DMS53 (cell line): Measurements from ENCODE around the gene IFT52.
"Not testable (repeated sequence)": the region's sequence is repeated elsewhere in the genome, so short reads cannot be mapped to it uniquely, and the experiment has no call there.

Experiments
- DNase-seq: peaks from one replicate; lab custom pipeline; 2025; lab: John Stamatoyannopoulos, UW

Gene IFT52

DNA sequence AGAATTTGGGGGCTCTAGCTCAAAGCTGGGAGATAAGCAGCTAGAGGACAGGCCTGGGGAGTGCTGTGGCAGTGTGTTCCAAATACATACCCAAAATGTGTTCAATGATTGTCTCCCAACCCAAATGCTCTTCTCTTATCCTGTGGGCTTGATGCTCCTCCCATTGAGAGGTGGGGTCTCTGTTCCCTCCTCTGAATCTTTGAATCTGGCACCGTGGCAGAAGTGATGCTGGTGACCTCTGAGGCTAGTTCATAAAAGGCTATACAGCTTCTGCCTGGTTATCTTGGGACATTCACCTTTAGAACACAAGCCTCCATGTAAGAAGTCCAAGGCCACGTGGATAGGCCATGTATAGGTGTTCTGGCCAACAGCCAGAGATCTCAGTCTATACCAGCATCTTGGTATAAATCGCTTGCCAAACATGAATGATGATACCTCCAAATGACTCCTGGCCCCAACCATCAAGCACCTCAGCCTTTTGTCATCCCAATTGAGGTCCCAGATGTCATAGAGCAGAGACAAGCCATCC lies 60.3 kb downstream of the IFT52 start:
- no peak for DNase-seq

DNA sequence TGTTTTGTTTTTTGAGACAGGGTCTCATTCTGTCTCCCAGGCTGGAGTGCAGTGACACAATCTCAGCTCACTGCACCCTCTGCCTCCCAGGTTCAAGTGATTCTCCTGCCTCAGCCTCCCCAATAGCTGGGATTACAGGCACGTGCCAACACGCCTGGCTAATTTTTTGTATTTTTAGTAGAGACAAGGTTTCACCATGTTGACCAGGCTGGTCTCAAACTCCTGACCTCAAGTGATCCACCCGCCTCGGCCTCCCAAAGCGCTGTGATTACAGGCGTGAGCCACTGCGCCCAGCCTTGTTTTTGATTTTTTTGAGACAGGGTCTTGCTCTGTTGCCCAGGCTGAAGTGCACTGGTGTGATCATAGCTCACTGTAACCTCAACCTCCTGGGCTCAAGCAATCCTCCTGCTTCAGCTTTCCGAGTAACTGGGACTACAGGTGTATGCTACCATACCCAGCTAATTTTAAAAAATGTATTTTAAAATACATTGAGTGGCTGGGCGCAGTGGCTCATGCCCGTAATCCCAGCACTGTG lies 61.0 kb downstream of the IFT52 start:
- not testable (repeated sequence) for DNase-seq

DNA sequence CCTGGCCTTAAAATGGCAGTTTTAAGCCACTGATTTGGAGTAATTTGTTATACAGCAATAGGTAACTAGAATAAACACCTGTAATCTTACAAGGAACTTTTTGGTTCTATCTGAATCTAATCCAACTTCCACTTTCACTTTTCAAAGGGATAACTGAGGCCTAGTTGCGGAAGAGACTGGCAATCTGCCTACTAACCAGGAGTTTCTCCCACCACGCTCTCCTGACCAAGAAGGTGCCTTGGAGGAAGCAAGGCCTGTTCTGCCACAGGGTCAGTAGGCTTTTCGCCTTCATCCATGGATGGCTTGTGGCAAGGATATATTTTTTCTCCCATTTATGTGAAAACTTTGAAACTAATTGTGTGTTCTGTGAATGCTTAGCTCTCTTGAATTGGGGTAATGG lies 63.2 kb downstream of the IFT52 start:
- no peak for DNase-seq

DNA sequence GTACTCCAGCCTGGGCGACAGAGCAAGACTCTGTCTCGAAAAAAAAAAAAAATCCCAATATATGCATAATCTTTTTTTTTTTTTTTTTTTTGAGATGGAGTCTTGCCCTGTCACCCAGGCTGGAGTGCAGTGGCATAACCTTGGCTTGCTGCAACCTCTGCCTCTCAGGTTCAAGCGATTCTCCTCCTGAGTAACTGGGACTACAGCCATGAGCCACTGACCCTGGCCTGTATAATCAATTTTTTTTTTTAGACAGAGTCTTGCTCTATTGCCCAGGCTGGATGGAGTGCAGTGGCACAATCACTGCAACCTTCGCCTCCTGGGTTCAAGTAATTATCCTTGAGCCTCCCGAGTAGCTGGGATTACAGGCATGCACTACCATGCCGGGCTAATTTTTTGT lies 64.4 kb downstream of the IFT52 start:
- not testable (repeated sequence) for DNase-seq

DNA sequence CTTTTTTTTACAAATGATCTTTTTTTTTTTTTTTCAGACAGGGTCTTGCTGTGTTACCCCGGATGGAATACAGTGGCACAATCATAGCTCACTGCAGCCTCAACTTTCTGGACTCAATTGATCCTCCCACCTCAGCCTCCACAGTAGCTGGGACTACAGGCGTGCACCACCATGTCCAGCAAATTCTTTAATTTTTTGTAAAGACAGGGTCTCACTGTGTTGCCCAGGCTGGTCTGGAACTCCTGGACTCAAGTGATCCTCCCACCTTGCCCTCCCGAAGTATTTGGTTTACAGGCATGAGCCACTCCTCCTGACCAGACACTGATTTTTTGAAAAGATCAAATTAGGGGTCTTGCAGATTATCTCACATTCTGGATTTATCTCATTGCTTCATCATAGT lies 65.2 kb downstream of the IFT52 start:
- no peak for DNase-seq

DNA sequence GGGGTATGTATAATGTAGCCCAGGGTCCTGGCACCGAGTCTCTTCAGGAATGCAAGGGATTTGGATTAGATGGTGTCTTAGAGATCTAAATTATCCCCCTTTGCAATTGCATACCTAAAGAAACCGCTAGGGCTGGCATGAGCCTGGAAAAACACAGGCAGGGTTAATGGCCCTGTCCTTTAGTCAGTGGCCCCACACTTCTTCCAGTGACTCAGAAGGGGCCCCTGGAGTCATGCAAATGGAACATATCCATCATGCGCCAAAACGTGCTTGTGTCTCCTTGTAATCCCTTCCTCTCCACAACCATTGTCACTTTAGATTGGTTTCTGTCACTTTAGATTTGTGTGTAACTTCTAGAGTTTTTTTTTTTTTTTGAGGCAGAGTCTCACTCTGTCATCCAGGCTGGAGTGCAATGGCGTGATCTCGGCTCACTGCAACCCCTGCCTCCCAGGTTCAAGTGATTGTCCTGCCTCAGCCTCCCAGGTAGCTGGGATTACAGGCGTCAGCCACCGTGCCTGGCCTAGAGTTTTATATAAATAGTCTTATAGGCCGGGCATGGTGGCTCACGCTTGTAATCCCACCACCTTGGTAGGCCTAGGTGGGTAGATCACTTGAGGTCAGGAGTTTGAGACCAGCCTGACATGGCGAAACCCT lies 67.5 kb downstream of the IFT52 start:
- DNase-seq = peak; percentile 70

DNA sequence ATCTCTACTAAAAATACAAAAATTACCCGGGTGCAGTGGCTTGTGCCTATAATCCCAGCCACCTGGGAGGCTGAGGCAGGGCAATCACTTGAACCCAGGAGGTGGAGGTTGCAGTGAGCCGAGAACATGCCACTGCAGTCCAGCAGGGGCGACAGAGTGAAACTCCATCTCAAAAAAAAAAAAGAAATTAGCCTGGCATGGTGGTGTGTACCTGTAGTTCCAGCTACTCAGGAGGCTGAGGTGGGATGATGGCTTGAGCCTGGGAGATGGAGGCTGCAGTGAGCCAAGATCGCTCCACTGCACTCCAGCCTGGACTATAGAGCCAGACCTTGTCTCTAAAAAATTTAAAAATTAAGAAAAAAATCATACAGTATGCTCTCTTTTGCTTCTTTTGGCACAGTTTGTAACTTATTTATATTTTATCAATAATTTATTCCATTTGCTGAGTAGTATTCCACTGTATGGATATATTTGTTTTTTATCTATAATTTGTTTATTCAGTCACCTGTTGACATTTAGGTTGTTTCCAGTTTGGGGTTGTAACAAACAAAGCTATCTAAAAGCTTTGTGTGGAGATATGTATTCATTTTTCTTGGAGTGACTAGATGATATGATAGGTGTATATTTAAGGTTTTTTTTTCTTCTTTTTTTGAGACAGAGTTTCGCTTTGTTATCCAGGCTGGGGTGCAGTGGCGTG lies 68.1 kb downstream of the IFT52 start:
- DNase-seq = peak; percentile 33

DNA sequence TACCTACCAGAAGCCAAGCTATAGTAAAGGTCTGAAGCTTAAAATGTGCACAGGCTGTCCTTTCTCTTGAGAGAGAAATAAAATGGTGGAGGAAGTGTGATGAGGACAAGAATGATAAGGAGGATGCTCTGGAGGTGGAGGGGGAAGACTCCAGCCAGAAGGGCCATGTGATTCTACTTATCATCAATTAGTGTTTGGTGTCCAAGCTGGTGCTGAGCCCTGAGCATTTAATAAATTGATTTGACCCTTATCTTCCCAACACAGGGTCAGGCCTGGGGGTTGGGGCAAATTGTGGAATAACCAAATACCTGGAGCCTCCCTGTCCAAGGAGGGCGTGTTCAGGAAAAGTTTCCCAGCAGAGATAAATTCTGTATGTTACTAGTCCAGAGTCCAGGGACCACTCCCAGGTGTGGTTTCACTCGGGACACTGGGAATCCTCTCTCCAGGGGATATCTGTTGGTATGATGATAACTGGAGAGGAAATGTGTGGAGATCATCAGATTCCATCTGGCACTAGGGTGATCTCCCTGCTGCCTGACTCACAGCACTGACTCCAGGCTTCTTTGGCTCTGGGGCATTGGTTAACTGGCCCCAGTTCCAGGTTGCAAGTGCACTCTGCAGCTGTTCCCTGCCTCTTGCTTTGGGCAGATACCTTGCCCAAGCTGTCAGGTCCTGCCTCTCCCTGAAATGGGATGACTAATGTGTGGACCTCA lies 72.4 kb downstream of the IFT52 start:
- DNase-seq = no peak

DNA sequence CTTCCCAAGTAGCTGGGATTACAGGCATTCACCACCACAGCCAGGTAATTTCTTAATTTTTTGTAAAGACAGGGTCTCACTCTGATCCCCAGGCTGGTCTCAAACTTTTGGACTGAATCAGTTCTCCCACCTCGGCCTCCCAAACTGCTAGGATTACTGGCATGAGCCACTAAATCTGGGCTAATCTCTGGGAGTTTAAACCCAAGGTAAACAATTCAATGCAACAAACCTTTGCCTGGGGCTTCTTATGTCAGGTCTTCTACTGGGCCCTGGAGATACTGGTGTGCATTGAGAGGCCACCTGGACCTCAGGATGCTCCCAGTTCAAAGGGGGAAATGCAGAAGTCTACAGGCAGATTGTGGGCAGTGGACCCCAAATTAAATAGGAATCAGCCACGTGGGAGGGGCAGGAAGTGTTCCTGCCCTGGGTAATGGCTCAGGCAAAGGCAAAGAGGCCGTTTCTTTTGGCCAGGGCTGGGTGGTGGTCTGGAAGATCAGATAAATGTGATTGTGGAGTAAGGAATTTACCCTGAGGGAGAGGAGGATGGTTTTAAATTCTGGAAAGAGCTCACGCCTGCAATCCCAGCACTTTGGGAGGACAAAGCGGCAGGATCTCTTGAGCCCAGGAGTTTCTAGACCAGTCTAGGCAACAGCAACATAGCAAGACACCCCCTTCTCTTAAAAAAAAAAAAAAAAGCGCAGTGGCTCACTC lies 74.9 kb downstream of the IFT52 start:
- DNase-seq = no peak

DNA sequence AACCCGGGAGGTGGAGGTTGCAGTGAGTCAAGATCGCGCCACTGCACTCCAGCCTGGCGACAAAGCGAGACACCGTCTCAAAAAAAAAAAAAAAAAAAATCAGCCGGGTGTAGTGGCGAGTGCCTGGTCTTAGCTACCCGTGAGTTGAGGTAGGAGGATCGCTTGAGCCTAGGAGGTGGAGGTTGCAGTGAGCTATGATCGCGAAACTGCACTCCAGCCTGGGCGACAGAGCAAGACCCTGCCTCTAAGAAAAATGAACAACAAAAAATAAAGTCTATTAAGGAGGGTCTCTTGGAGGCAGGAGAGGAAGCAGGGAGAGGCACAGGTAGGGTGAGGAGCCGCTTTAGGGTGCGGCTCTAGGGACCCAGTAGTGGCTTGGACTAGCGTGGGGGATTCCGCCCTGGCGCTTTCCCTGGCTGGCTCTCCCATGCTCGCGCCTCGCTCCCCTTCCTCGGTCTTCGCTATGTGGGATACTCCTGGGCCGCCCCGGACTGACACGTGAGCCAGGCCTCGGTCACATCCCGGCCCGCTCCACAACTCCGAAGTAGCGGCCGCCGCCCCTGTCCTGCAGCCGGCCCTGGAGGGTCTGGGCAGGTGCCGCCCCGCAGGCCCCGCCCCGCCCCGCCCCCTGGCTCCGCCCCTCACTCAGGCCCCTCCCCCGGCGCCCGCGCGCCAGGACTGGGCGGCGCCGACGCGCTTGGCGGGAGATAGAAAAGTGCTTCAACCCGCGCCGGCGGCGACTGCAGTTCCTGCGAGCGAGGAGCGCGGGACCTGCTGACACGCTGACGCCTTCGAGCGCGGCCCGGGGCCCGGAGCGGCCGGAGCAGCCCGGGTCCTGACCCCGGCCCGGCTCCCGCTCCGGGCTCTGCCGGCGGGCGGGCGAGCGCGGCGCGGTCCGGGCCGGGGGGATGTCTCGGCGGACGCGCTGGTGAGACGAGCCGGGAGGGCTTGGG lies 75.9 kb downstream of the IFT52 start, which contains the start of gene MYBL2:
TSS of gene MYBL2 (plus strand) at position 739 of the 953 bp plus-strand sequence. CDS start at position 909, 170 bp downstream.
- peak; percentile 95 for DNase-seq

DNA sequence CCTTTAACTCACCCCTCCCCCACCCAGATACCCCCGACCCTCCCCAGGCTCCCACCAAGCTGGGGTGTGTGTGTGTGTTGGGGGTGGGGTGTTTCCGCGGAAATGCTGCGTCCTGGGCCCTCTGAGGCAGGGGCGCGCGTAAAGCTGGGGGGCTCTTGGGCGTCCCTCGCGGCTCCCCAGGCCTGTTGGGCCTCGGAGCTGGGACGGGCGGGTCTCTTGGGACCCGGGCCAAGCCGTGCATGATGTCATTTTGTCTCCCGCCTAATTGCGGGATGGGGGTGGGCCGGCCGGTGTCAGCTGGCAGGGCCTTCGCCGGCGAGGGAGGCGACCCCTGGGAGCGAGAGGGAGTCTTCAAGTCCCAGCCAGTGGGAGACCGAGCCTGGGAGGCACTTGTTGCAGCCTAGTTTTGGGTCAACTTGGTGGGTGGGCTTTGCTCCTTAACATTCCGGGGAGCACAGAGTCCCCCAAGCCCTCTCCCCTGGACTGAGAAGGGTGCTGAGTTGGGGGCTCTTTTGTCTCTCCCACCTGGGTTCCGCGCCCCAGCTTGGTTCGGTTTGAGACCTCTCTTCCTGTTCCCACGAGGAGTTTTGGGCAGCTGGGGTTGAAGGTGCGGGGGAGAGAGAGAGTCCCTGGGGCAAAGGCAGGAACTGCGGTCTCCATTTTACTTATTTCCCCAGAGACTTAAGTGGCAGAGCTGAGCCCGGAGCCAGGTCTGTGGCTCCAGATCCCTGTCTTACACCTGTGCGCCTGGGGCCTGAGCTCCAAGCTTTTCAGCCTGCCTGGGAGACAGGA lies 76.8 kb downstream of the IFT52 start:
- peak; percentile 61 for DNase-seq

DNA sequence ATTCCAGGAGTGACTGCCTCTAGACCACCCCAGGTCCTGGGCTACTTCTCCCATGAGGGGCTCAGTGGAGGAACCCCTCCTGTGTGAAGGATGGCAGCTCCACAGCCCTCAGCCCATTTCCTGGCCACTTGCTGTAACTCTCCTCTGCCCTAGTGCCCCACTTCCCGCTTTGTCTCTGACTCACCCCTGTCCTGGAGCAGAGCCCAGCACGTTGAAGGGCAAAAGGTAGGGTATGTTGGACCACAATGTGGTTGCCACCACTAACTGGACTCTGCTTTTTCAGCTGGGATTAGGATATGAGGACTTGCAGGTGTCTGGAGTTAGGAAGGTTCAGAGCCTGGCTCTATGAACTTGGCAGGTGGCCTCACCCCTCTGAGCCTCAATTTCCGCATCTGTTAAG lies 78.6 kb downstream of the IFT52 start:
- peak; percentile 23 for DNase-seq

DNA sequence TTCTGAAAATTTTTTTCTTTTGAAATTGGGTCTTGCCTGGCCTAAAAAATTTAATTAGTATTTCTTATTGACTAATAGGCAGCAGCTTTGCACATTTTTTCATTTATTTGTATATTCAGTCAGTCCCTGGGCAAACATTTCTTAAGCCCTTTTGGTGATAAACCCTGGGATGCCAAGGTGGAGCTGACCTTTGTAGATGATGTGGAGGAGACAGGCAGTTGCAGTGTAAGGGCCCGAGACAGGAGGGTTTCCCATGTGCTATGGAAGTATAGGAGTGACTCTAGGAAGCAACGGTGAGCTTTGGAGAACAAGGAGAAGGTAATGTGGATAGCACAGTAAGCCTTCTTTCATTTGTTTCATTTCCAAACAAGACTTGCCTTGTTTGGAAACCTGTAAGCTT lies 79.7 kb downstream of the IFT52 start:
- DNase-seq = no peak

DNA sequence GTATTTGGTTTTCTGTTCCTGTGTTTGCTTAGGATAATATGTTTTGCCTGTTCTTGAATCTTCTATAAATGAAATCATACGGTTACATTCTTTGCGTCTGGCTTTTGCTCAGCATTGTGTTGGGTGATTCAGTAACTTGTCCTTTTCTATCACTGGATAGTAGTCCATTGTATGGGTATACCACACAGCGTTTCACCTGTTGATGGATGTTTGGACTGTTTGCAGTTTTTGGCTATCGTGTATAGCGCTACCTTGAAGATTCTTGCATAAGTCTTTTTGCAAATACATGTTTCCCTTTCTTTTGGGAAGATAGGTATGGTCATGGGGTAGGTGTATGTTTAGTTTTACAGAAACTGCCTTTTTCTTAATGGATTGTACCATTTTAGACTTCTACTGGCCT lies 85.6 kb downstream of the IFT52 start:
- no peak for DNase-seq

DNA sequence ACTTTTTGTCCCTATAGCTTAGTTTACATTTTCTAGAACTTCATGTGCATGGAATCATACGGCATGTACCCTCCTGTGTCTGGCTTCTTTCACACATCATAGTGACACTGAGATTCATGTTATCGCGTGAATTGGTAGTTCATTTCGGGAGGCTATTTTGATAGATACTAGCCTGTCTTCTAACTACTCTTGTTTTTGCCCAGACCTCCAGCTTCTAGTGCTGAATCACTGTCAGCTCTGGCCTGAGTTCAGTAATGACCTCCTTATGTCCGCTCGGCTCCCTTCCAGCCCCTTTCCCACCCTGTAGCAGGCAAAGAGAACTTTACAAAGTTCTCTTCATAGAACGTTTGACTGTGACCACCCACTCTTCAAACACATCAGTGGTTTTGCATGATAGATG lies 90.2 kb downstream of the IFT52 start:
- no peak for DNase-seq

DNA sequence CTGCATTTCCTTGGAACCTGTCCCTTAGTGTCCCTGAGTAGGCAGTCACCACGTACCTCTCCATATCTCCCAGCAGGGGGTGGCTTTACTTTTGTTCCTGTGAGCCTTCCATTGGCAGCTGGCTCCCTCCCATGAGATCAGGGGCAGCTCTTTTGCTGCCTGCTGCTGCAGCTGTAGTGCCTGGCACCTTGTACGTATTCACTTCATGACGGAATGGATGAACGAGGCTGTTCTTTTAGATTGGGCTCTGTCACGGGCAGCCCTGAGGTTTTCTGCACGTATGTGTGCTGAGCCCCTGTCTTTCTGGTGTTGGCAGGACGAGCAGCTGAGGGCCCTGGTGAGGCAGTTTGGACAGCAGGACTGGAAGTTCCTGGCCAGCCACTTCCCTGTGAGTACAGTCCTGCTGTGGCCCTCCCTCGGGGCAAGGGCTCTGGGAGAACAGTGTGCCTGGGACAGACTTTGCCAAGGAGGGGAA lies 90.8 kb downstream of the IFT52 start:
- peak; percentile 47 for DNase-seq

DNA sequence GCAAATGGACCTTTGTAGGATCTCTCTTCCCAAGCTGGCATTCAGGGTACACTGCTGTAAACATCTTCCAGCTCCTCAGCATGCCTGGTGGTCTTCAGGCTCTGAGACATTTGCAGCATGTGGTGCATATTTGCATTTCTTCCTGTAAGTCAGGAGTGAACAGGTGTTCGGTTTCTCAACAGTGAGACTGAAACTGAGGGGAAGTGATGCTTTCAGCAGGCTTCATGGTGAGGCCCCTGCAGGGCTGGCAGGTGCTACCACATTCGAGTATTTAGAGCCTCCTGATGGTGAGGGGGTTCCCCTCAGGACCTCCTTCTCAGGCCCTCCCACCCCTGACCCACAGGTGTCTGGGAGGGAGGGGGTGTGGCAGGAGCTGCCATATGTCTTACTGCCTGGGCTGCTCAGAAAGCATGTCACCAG lies 91.3 kb downstream of the IFT52 start:
- no peak for DNase-seq

DNA sequence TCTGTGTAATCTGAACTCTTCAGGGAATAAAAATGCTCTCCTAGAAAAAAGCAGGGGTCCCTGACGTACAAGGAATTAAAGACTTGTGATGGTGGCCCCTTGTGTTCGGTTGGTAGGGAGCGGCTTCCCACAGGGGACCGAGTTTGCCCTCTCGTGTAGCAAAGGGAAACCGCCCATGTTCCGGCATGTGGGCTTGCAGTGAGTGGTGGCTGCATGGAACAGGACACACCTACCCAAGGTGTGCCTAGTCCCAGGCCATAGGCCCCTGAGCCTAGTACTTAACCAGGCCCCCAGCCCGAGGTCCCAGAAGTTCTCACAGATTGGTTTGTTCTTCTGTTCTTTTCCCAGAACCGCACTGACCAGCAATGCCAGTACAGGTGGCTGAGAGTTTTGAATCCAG lies 91.7 kb downstream of the IFT52 start:
- no peak for DNase-seq

DNA sequence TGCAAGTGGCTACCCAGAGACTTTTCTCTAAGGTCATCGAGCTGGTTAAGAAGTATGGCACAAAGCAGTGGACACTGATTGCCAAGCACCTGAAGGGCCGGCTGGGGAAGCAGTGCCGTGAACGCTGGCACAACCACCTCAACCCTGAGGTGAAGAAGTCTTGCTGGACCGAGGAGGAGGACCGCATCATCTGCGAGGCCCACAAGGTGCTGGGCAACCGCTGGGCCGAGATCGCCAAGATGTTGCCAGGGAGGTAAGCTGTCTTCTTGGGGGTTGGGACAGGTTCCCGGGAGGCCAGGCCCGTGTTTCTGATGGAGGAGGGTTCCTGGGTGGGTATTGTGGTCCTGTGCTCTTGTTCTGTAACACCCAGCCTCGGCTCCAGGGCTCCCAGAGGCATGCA lies 96.1 kb downstream of the IFT52 start:
- DNase-seq = no peak

DNA sequence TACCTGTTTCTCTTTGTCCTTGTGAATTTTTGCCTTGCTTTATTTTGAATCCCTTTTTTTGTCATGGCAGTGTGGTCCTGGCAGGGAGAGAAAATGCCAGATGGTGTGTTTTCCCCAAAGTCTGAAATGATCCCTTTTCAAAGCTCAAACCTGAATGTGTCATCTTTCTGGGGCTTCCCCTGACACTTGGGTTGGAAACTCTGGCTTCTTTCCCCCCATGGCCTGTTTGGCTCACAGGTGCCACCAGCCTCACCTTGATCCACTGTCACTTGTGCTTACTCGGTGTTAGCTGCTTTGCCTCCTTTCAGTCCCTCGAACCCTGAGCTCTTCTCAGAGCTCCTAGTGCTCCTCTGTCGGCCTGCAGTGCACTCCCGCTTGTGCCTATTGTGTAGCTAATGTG lies 98.4 kb downstream of the IFT52 start:
- DNase-seq = no peak
